Activated CD8-positive, alpha-beta T cell treated with anti-CD3 and anti-CD28 coated beads, Interleukin-2, amount 10 ng/mL, durations not matched to agents 7 days and 5 days (primary cell): Measurements from ENCODE around the gene TTLL4. TPM values are rescaled to one million over a fixed set of nuclear protein-coding genes. Genes with fewer than 3 reads are reported as not detected.

Experiments
- ATAC-seq: fragments of 150-1000 bp; cut with Tn5 transposase; one replicate; pipeline ENCODE4 v1.10.0; 2021; ENCODE audit warnings: moderate library complexity
- CTCF ChIA-PET: fragments of 350-600 bp; sonication (Branson Sonifier 250); formaldehyde crosslinking; loops from one replicate; lab custom pipeline; 2021; ENCODE audit warnings: antibody characterized with exemption; lab: Charles Lee
- POLR2A ChIA-PET: fragments of 350-600 bp; sonication (Branson Sonifier 250); formaldehyde crosslinking; loops from one replicate; lab custom pipeline; 2021; ENCODE audit warnings: antibody characterized with exemption; lab: Charles Lee
- DNase-seq: peaks from one replicate; pipeline ENCODE4 v3.0.0-alpha.2; 2020
- H3K27ac Mint-ChIP-seq: one replicate; pipeline ENCODE4 v1.8.0; 2021; ENCODE audit warnings: mild to moderate bottlenecking, mixed read lengths
- H3K27me3 Mint-ChIP-seq: one replicate; pipeline ENCODE4 v1.8.0; 2021; ENCODE audit warnings: low read depth, mixed read lengths
- H3K36me3 Mint-ChIP-seq: one replicate; pipeline ENCODE4 v1.8.0; 2021; ENCODE audit warnings: low read depth, mixed read lengths
- H3K4me1 Mint-ChIP-seq: one replicate; pipeline ENCODE4 v1.8.0; 2021; ENCODE audit warnings: low read depth, mixed read lengths
- H3K4me3 Mint-ChIP-seq: one replicate; pipeline ENCODE4 v1.8.0; 2021; ENCODE audit warnings: mild to moderate bottlenecking, mixed read lengths
- H3K9me3 Mint-ChIP-seq: one replicate; pipeline ENCODE4 v1.8.0; 2022; ENCODE audit warnings: mixed read lengths; ENCODE audit not compliant: insufficient read depth
- total RNA-seq, 2 experiments: library from RNA; stranded (reverse); gene quantifications; one replicate each; pipeline ENCODE4 v1.2.3, GENCODE V29; 2021

Gene TTLL4
- total RNA-seq, 2 experiments from 2014 or later: 25.8 to 27.7 TPM

- Mint-ChIP-seq H3K27ac (no peak overlapping the region), H3K36me3 (no peaks in the 10 kb centered on the region), H3K4me1 (peaks cover 2% of the 10 kb centered on the region), H3K9me3 (no peaks in the 10 kb centered on the region), H3K27me3 (no peaks in the 10 kb centered on the region), H3K4me3 (no peak overlapping the region)
- POLR2A ChIA-PET: no interaction called here
- ATAC-seq: no peak
- DNase-seq: no peak
- CTCF ChIA-PET: no interaction called here
Observed at GRCh38 chr2:218691234-218691633, 19.4 kb upstream of the TTLL4 start.

- Mint-ChIP-seq H3K9me3 (no peaks in the 10 kb centered on the region), H3K36me3 (no peaks in the 10 kb centered on the region), H3K27ac (no peak overlapping the region), H3K4me1 (no peaks in the 10 kb centered on the region), H3K27me3 (no peaks in the 10 kb centered on the region), H3K4me3 (no peak overlapping the region)
- DNase-seq: no peak
- ChIA-PET POLR2A (no interaction called here), CTCF (interaction anchor here (1.0 kb wide), 1 partner anchor 16 kb away, joined by 4 read pairs; the partner anchor contains the start of gene TTLL4)
- no peak for ATAC-seq
Observed at GRCh38 chr2:218694405-218695145, 16.1 kb upstream of the TTLL4 start.

DNA sequence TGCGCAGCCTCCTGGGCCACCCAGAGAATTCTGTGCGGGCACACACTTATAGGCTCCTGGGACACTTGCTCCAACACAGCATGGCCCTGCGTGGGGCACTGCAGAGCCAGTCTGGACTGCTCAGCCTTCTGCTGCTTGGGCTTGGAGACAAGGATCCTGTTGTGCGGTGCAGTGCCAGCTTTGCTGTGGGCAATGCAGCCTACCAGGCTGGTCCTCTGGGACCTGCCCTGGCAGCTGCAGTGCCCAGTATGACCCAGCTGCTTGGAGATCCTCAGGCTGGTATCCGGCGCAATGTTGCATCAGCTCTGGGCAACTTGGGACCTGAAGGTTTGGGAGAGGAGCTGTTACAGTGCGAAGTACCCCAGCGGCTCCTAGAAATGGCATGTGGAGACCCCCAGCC lies 11.8 kb upstream of the TTLL4 start:
- ATAC-seq (no peak), DNase-seq (no peak)
- no peaks in the 10 kb centered on the region for H3K27me3 Mint-ChIP-seq
- CTCF ChIA-PET: interaction anchor here (2.9 kb wide), 1 partner anchor 11 kb away, joined by 8 read pairs; no protein-coding TSS in a partner anchor
- no peak overlapping the region for H3K27ac Mint-ChIP-seq
- H3K4me1 Mint-ChIP-seq: no peaks in the 10 kb centered on the region
- no peaks in the 10 kb centered on the region for H3K9me3 Mint-ChIP-seq
- H3K4me3 Mint-ChIP-seq: no peak overlapping the region
- no peaks in the 10 kb centered on the region for H3K36me3 Mint-ChIP-seq
- POLR2A ChIA-PET: interaction anchor here (0.6 kb wide), 1 partner anchor 39 kb away, joined by 3 read pairs; the partner anchor contains the start of genes BCS1L and ZNF142

GRCh38 chr2:218701806-218702205 lies 8.8 kb upstream of the TTLL4 start:
- ATAC-seq (no peak), DNase-seq (no peak)
- Mint-ChIP-seq H3K27me3 (peaks cover 3% of the 10 kb centered on the region), H3K9me3 (no peaks in the 10 kb centered on the region), H3K4me3 (no peak overlapping the region), H3K27ac (no peak overlapping the region), H3K36me3 (no peaks in the 10 kb centered on the region), H3K4me1 (no peaks in the 10 kb centered on the region)
- POLR2A ChIA-PET: interaction anchor here (0.9 kb wide), 1 partner anchor 9 kb away, joined by 3 read pairs; the partner anchor contains the start of gene TTLL4
- CTCF ChIA-PET: interaction anchor here (1.3 to 1.8 kb wide), 3 partner anchors 10 to 146 kb away, joined by 5 to 13 read pairs (median 5); partner anchors contain the start of gene TTLL4

- no peak for DNase-seq
- POLR2A ChIA-PET: no interaction called here
- Mint-ChIP-seq H3K27me3 (peaks cover 3% of the 10 kb centered on the region), H3K36me3 (no peaks in the 10 kb centered on the region), H3K9me3 (no peaks in the 10 kb centered on the region), H3K4me3 (no peak overlapping the region), H3K4me1 (peaks cover 8% of the 10 kb centered on the region), H3K27ac (no peak overlapping the region)
- CTCF ChIA-PET: interaction anchor here (1.8 kb wide), 1 partner anchor 144 kb away, joined by 5 read pairs; no protein-coding TSS in a partner anchor
- ATAC-seq: no peak
Observed at GRCh38 chr2:218703341-218703740, 7.3 kb upstream of the TTLL4 start.

- ATAC-seq: no peak
- DNase-seq: no peak
- Mint-ChIP-seq H3K36me3 (no peaks in the 10 kb centered on the region), H3K27ac (no peak overlapping the region), H3K4me1 (peaks cover 31% of the 10 kb centered on the region), H3K9me3 (no peaks in the 10 kb centered on the region), H3K27me3 (peaks cover 3% of the 10 kb centered on the region), H3K4me3 (no peak overlapping the region)
- ChIA-PET POLR2A (interaction anchor here (1.2 kb wide), 1 partner anchor 37 kb away, joined by 3 read pairs; no protein-coding TSS in a partner anchor), CTCF (no interaction called here)
Observed at GRCh38 chr2:218708086-218708485, 2.5 kb upstream of the TTLL4 start.

- CTCF ChIA-PET: interaction anchor here (0.6 to 3.5 kb wide), 22 partner anchors 8 to 585 kb away, joined by 3 to 32 read pairs (median 4); partner anchors contain the start of genes BCS1L, RNF25, STK36 and USP37
- Mint-ChIP-seq H3K4me3 (peak overlapping the region; percentile 96), H3K9me3 (no peaks in the 10 kb centered on the region), H3K36me3 (no peaks in the 10 kb centered on the region), H3K4me1 (peaks cover 38% of the 10 kb centered on the region), H3K27me3 (peaks cover 3% of the 10 kb centered on the region), H3K27ac (no peak overlapping the region)
- POLR2A ChIA-PET: interaction anchor here (1.2 kb wide), 2 partner anchors 8 to 36 kb away, joined by 3 read pairs; no protein-coding TSS in a partner anchor
- DNase-seq (no peak), ATAC-seq (no peak)
Observed at GRCh38 chr2:218709908-218710307, 727 bp upstream of the TTLL4 start.

GRCh38 chr2:218710334-218710686 lies 325 bp upstream of the TTLL4 start:
- no peak for ATAC-seq
- peak; percentile 22 for DNase-seq
- Mint-ChIP-seq H3K9me3 (no peaks in the 10 kb centered on the region), H3K27me3 (peaks cover 3% of the 10 kb centered on the region), H3K36me3 (no peaks in the 10 kb centered on the region), H3K4me3 (peak overlapping the region; percentile 96), H3K27ac (peak overlapping the region; percentile 76), H3K4me1 (peaks cover 38% of the 10 kb centered on the region)
- ChIA-PET CTCF (interaction anchor here (0.6 to 3.5 kb wide), 24 partner anchors 8 to 584 kb away, joined by 3 to 32 read pairs (median 4); partner anchors contain the start of genes BCS1L, RNF25, STK36 and USP37), POLR2A (interaction anchor here (1.2 kb wide), 2 partner anchors 8 to 36 kb away, joined by 3 read pairs; no protein-coding TSS in a partner anchor)

- H3K27ac Mint-ChIP-seq: peak overlapping the region; percentile 74
- ATAC-seq (no peak), DNase-seq (no peak)
- peaks cover 38% of the 10 kb centered on the region for H3K4me1 Mint-ChIP-seq
- peak overlapping the region; percentile 96 for H3K4me3 Mint-ChIP-seq
- no peaks in the 10 kb centered on the region for H3K9me3 Mint-ChIP-seq
- ChIA-PET CTCF (interaction anchor here (1.0 to 3.5 kb wide), 8 partner anchors 9 to 241 kb away, joined by 3 to 32 read pairs (median 9); no protein-coding TSS in a partner anchor), POLR2A (no interaction called here)
- H3K27me3 Mint-ChIP-seq: no peaks in the 10 kb centered on the region
- H3K36me3 Mint-ChIP-seq: peaks cover 5% of the 10 kb centered on the region
Observed at GRCh38 chr2:218711550-218711929, 905 bp downstream of the TTLL4 start.

DNA sequence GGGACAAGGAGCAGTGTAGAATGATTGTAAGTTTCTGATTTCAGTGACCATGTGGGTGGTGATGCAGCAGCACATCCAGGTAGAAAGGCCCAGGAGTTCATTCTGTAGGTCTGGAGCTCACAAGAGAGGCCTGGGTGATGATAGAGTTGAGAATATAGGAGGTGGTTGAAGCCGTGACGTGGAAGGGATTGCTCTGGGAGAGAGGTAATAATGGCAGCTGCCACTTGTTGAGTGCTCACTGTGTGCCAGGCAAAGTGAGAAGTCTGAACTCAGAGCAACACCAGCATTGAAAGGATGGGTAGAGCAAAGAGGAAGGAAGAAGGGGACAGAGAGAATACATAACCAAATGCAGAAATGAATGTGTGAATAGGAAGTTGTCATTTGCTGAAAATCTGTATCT lies 3.3 kb downstream of the TTLL4 start:
- no peaks in the 10 kb centered on the region for H3K9me3 Mint-ChIP-seq
- H3K27ac Mint-ChIP-seq: no peak overlapping the region
- CTCF ChIA-PET: interaction anchor here (1.2 to 1.7 kb wide), 3 partner anchors 14 to 185 kb away, joined by 3 to 5 read pairs (median 5); no protein-coding TSS in a partner anchor
- ATAC-seq: no peak
- no peak for DNase-seq
- H3K27me3 Mint-ChIP-seq: no peaks in the 10 kb centered on the region
- peaks cover 8% of the 10 kb centered on the region for H3K36me3 Mint-ChIP-seq
- POLR2A ChIA-PET: no interaction called here
- H3K4me3 Mint-ChIP-seq: no peak overlapping the region
- peaks cover 33% of the 10 kb centered on the region for H3K4me1 Mint-ChIP-seq

GRCh38 chr2:218716070-218716469 lies 5.4 kb downstream of the TTLL4 start:
- DNase-seq: no peak
- Mint-ChIP-seq H3K36me3 (peaks cover 12% of the 10 kb centered on the region), H3K27me3 (no peaks in the 10 kb centered on the region), H3K4me3 (no peak overlapping the region), H3K4me1 (peaks cover 24% of the 10 kb centered on the region), H3K9me3 (no peaks in the 10 kb centered on the region), H3K27ac (no peak overlapping the region)
- ChIA-PET CTCF (interaction anchor here (1.6 kb wide), 1 partner anchor 11 kb away, joined by 6 read pairs; no protein-coding TSS in a partner anchor), POLR2A (no interaction called here)
- no peak for ATAC-seq

DNA sequence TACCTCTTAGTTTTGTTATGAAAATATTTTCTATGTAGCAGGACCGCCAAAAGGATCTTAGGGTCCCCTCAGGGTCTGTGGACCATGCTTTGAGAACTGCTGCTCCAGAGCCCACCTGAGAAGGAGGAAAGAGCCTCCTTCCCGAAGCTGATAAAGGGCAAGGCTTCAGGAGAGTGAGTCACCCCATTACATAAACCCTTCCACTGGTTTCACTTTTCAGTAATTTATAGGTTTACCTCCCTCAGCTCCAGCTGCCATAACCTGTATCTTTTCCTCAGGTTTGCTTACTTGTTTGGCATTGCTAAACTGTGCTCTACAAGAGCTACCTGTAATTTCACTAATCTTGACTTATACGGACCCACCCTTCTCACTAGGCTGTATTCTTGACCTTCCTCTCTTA lies 6.6 kb downstream of the TTLL4 start:
- ChIA-PET CTCF (interaction anchor here (0.7 to 1.6 kb wide), 2 partner anchors 10 to 30 kb away, joined by 3 to 6 read pairs; no protein-coding TSS in a partner anchor), POLR2A (no interaction called here)
- H3K4me1 Mint-ChIP-seq: peaks cover 15% of the 10 kb centered on the region

More for the DNA sequence above, 6.6 kb downstream of the TTLL4 start:
- Mint-ChIP-seq H3K27ac (no peak overlapping the region), H3K4me3 (no peak overlapping the region), H3K9me3 (no peaks in the 10 kb centered on the region), H3K27me3 (no peaks in the 10 kb centered on the region), H3K36me3 (peaks cover 12% of the 10 kb centered on the region)
- ATAC-seq (no peak), DNase-seq (no peak)
